OCI-LY3 (cell line): ENCODE measurements around the gene EOLA1.

Experiments used
- EZH2phosphoT487 ChIP-seq: fragments of 200-600 bp; shearing (Covaris generic); IDR thresholded peaks from 2 replicates; pipeline ENCODE4 v1.6.1; 2018; ENCODE audit warnings: antibody characterized with exemption, mixed run types, low read depth
- TF ChIP-seq, protein P1 (sequence below): fragments of 200-600, 300-600 bp; sonication (generic); IDR thresholded peaks from 2 replicates; pipeline ENCODE4 v1.5.1; 2014; ENCODE audit warnings: antibody characterized with exemption, low read length, low read depth

DNA sequence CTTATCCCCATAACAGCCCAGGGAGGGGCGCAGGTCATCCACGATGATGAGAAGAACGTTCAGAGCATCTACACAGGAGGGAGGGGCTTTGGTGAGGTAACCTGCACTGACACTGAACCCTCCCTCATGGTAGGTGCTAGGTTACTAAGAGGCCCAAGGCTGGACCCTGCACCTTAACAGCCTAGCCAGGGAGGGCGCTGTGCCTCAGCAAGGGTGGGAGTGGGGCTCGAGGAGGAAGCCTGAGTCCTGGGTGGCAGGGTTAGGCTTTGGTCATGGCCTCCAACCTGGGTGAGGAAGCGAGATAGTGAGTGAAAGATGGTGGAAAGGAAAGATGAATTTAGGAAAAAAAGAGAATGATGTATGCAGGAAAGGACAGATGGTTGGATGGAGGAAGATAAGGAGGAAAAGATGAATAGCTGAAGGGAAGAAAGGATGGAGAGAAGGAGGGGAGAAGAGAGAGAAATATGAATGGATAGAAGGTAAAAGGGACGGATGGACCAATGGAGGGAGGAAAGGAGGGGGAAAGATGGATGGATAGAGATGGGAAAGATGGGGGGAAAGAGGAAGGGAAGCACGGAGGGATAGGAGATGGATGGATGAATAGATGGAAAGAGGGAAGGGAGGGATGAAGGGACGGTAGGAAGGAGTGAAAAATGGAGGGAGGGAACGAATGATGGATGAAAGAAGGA lies 36.4 kb upstream of the EOLA1 start:
- TF ChIP-seq, protein P1, sequence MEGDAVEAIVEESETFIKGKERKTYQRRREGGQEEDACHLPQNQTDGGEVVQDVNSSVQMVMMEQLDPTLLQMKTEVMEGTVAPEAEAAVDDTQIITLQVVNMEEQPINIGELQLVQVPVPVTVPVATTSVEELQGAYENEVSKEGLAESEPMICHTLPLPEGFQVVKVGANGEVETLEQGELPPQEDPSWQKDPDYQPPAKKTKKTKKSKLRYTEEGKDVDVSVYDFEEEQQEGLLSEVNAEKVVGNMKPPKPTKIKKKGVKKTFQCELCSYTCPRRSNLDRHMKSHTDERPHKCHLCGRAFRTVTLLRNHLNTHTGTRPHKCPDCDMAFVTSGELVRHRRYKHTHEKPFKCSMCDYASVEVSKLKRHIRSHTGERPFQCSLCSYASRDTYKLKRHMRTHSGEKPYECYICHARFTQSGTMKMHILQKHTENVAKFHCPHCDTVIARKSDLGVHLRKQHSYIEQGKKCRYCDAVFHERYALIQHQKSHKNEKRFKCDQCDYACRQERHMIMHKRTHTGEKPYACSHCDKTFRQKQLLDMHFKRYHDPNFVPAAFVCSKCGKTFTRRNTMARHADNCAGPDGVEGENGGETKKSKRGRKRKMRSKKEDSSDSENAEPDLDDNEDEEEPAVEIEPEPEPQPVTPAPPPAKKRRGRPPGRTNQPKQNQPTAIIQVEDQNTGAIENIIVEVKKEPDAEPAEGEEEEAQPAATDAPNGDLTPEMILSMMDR, result peak; percentile 65
- TF ChIP-seq EZH2phosphoT487, result no peak
